TTC549 (cell line): ENCODE data around the gene ADAMTSL2.

Source experiments
- FAIRE-seq: peaks from 2 replicates; lab custom pipeline; 2012; peaks lifted over from hg19 to GRCh38; lab: Jason Lieb, UNC

Gene ADAMTSL2

GRCh38 chr9:133536080-133536479 lies 1.6 kb downstream of the ADAMTSL2 start:
- FAIRE-seq = no peak

- FAIRE-seq = no peak
Measured at GRCh38 chr9:133536536-133536935, 2.0 kb downstream of the ADAMTSL2 start.

GRCh38 chr9:133537257-133537656 lies 2.8 kb downstream of the ADAMTSL2 start:
- no peak for FAIRE-seq

- FAIRE-seq = no peak
Measured at GRCh38 chr9:133538176-133538575, 3.7 kb downstream of the ADAMTSL2 start.

- no peak for FAIRE-seq
Measured at GRCh38 chr9:133538851-133539833, 4.6 kb downstream of the ADAMTSL2 start.

- no peak for FAIRE-seq
Measured at GRCh38 chr9:133539991-133540697, 5.6 kb downstream of the ADAMTSL2 start.

GRCh38 chr9:133540698-133541025 lies 6.2 kb downstream of the ADAMTSL2 start:
- no peak for FAIRE-seq

- no peak for FAIRE-seq
Measured at GRCh38 chr9:133542002-133542401, 7.5 kb downstream of the ADAMTSL2 start.

GRCh38 chr9:133543772-133544467 lies 9.4 kb downstream of the ADAMTSL2 start:
- FAIRE-seq = no peak

GRCh38 chr9:133545494-133546286 lies 11.2 kb downstream of the ADAMTSL2 start:
- no peak for FAIRE-seq

- no peak for FAIRE-seq
Measured at GRCh38 chr9:133546287-133546680, 11.8 kb downstream of the ADAMTSL2 start.

GRCh38 chr9:133547116-133547515 lies 12.6 kb downstream of the ADAMTSL2 start:
- no peak for FAIRE-seq

GRCh38 chr9:133551446-133551845 lies 16.9 kb downstream of the ADAMTSL2 start:
- FAIRE-seq = no peak

- no peak for FAIRE-seq
Measured at GRCh38 chr9:133552236-133552635, 17.7 kb downstream of the ADAMTSL2 start.

GRCh38 chr9:133553123-133553522 lies 18.6 kb downstream of the ADAMTSL2 start:
- no peak for FAIRE-seq

- no peak for FAIRE-seq
Measured at GRCh38 chr9:133553973-133554713, 19.6 kb downstream of the ADAMTSL2 start.

GRCh38 chr9:133554729-133555128 lies 20.2 kb downstream of the ADAMTSL2 start:
- no peak for FAIRE-seq

GRCh38 chr9:133556354-133556753 lies 21.9 kb downstream of the ADAMTSL2 start:
- FAIRE-seq = no peak

GRCh38 chr9:133557581-133557980 lies 23.1 kb downstream of the ADAMTSL2 start:
- FAIRE-seq = no peak

GRCh38 chr9:133558191-133559126 lies 24.0 kb downstream of the ADAMTSL2 start:
- no peak for FAIRE-seq
